ENCODE measurements around the gene TBCCD1.

TBCCD1 gene

DNA sequence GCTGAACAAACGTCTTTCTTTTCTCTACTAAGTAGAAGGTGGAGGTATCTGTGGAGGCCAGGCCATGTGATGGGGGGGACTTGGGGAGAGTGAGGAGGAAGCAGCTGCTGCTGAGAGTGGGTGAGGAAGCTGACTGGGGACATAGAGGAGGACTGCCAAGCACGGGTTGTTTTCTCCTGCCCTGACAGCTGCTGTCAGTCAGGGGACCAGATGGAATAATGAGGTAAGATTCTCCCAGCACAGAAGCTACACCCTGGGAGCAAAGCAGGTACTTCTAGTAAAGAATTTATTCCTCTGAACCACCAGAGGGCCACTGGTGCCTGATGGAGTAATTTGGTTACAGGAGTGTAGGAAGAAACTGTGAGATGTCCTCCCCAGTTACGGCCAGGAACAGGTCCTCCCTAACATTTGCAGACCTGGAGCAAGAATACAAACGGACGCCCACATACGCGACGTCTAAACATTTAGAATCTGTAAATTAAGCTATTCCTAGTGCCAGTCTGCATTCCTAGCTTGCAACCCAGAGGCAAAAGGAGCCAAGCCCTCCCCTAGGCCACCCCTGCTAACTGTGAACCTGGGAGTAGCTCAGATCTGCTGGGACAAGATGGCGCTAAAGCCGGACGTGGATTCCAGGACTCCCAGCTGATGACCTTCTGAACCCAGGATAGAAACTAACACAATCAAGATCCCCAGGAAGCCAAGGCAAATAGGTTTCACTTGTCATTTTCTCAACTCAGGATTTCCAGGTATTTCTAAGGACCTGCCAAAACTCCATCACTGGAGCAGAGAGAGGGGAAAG, 37.7 kb downstream of the TBCCD1 start:
- TF ChIP-seq, protein P1, sequence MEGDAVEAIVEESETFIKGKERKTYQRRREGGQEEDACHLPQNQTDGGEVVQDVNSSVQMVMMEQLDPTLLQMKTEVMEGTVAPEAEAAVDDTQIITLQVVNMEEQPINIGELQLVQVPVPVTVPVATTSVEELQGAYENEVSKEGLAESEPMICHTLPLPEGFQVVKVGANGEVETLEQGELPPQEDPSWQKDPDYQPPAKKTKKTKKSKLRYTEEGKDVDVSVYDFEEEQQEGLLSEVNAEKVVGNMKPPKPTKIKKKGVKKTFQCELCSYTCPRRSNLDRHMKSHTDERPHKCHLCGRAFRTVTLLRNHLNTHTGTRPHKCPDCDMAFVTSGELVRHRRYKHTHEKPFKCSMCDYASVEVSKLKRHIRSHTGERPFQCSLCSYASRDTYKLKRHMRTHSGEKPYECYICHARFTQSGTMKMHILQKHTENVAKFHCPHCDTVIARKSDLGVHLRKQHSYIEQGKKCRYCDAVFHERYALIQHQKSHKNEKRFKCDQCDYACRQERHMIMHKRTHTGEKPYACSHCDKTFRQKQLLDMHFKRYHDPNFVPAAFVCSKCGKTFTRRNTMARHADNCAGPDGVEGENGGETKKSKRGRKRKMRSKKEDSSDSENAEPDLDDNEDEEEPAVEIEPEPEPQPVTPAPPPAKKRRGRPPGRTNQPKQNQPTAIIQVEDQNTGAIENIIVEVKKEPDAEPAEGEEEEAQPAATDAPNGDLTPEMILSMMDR (conservative IDR thresholded peaks at IDR 0.05; ENCODE audit: control insufficient read depth, insufficient read depth, low read depth, low read length) = no peak
- no peak for DNase-seq (ENCODE audit: low read depth)
- no peak overlapping the region for H3K4me3 ChIP-seq (ENCODE audit: control insufficient read depth, low read depth, low read length)

GRCh38 chr3:186526256-186526606, 40.9 kb downstream of the TBCCD1 start:
- TF ChIP-seq, protein P1 (conservative IDR thresholded peaks at IDR 0.05; ENCODE audit: control insufficient read depth, insufficient read depth, low read depth, low read length) = no peak
- H3K4me3 ChIP-seq (ENCODE audit: control insufficient read depth, low read depth, low read length) = no peak overlapping the region
- no peak for DNase-seq (ENCODE audit: low read depth)

DNA sequence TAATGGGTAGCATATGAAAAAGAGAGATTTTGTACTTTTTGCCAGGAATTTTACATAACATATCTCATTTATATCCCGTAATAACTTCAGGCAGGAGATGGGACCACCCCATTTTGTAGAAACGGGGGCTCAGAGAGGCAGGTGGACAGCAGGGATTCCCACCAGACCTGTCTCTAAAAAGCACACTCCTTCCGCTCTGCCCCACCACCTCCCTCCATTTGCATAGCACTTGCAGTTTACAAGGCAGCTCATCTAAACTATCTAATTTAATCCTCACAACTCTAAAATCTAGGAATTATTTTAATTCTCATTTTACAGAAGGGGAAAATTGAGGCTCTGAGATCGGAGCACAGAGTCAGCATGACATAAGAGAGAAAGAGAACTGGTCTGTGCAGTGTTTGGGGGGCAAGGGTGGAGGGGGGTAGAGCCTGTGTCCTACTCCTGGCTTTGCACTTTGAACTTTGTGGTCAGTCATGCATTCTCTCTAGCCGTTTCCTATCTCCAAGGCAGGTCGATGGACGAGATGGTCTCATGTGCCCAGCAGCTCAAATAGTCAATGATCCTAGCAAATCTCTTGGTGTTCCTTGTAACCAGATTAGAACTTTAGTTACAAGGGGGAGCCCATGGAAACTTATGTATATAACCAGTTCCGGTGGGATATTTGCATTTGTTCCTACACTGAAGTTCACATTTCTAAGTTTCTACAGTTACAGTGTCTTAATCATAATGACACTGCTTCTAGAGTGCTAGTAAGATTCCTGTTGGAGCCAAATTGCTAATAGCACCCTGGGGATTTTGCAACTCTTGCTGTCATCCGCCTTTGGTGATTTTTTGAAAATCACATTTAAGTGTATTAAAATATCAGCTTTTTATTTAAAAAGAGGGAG, 41.5 kb downstream of the TBCCD1 start:
- no peak overlapping the region for H3K4me3 ChIP-seq (ENCODE audit: control insufficient read depth, low read depth, low read length)
- DNase-seq (ENCODE audit: low read depth) = no peak
- TF ChIP-seq, protein P1 (conservative IDR thresholded peaks at IDR 0.05; ENCODE audit: control insufficient read depth, insufficient read depth, low read depth, low read length) = no peak

DNA sequence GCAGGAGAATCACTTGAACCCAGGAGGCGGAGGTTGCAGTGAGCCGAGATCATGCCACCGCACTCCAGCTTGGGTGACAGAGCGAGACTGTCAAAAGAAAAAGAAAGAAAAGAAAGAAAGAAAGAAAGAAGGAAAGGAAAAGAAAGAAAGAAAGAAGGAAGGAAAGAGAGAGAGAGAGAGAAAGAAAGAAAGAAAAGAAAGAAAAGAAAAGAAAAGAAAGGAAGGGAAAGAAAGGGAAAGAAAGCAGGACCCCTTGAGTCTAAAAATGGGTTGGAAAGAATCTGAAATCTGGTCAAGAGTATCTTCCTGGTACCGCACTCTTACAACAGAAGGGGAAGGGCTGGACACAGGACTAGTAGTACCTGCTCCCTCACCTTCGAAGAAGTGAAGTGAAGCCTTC, 42.5 kb downstream of the TBCCD1 start:
- TF ChIP-seq, protein P1 (conservative IDR thresholded peaks at IDR 0.05; ENCODE audit: control insufficient read depth, insufficient read depth, low read depth, low read length) = no peak
- DNase-seq (ENCODE audit: low read depth) = no peak
- no peak overlapping the region for H3K4me3 ChIP-seq (ENCODE audit: control insufficient read depth, low read depth, low read length)

GRCh38 chr3:186523434-186523833, 43.7 kb downstream of the TBCCD1 start:
- H3K4me3 ChIP-seq (ENCODE audit: control insufficient read depth, low read depth, low read length) = no peak overlapping the region
- no peak for DNase-seq (ENCODE audit: low read depth)
- TF ChIP-seq, protein P1 (conservative IDR thresholded peaks at IDR 0.05; ENCODE audit: control insufficient read depth, insufficient read depth, low read depth, low read length) = no peak

- H3K4me3 ChIP-seq (ENCODE audit: control insufficient read depth, low read depth, low read length) = no peak overlapping the region
- TF ChIP-seq, protein P1 (conservative IDR thresholded peaks at IDR 0.05; ENCODE audit: control insufficient read depth, insufficient read depth, low read depth, low read length) = no peak
- no peak for DNase-seq (ENCODE audit: low read depth)
Measured at GRCh38 chr3:186523022-186523421, 44.1 kb downstream of the TBCCD1 start.
